HG02870 (cell line): Measurements from ENCODE around the gene TENM3.
"Not testable (repeated sequence)": the region's sequence is repeated elsewhere in the genome, so short reads cannot be mapped to it uniquely, and the experiment has no call there.

Source experiments
- ATAC-seq: cut with Tn5 transposase; IDR thresholded peaks from one replicate; pipeline ENCODE4 v1.9.1; 2021; ENCODE audit warnings: mild to moderate bottlenecking, moderate library complexity; ENCODE audit not compliant: unreplicated experiment

TENM3 gene

DNA sequence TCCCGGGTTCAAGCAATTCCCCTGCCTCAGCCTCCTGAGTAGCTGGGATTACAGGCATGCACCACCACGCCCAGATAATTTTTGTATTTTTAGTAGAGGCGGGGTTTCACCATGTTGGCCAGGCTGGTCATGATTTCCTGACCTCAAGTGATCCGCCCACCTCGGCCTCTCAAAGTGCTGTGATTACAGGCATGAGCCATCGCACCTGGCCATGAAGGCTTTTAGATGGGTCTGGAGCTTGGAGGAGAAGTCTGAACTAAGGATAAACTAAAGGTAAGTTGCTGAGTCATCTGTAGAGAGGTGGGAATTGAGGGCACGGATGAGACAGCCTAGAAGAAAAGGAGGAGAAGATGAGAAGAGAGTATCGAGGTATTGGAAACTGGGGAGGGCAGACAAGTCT, at the start of gene TENM3:
TSS of gene TENM3 (plus strand) at position 199 of the 400 bp plus-strand sequence. CDS start 80,619 bp downstream, outside the sequence.
- not testable (repeated sequence) for ATAC-seq

DNA sequence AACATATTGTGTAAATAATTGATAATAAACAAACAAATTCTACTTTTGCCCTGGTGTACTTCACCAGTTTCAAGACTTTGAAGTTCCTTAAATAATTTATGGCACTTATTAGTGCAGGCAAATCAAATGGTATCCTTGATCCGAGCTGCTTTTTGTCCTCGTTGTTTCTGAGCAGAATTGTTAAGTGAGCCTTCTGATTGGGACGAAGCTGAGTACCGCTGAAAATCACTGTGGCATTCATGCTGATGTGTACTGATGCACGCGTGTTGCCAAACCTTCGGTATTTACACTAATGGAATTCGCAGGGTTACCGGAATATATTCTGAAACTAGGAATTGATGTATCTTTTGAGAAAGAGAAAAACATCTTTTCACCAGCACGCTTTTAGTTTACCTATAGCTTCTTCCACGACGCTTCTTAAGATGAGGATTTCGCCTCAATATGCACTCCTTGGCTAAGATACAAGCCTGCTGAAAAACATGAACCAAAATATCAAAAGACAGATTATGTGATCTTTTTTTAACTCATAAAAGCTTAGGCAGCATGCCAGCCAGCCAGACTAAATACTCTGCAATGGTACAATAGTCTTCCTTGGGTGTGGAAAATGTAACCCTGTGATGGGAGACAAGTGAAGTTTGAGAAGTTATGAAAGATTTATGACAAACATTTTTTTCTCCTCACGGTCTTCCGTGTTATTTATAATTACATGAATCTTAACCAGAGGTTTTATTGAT, 48.9 kb upstream of the TENM3 start:
- ATAC-seq = no peak

DNA sequence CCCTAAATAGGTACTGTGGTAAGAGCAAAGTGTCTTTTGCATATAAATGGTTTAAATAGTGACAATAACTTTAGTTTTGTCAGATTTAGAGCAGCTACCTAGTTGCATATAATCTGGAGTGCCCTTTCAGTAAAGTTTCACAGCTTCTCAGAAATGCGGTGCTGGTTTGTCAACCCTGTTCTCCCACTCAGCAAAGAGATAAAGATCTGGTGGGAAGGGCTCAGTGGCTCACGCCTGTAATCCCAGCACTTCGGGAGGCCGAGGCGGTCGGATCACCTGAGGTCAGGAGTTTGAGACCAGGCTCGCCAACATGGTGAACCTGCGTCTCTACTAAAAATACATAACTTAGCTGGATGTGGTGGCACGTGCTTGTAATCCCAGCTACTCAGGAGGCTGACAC, 45.6 kb upstream of the TENM3 start:
- ATAC-seq = no peak

DNA sequence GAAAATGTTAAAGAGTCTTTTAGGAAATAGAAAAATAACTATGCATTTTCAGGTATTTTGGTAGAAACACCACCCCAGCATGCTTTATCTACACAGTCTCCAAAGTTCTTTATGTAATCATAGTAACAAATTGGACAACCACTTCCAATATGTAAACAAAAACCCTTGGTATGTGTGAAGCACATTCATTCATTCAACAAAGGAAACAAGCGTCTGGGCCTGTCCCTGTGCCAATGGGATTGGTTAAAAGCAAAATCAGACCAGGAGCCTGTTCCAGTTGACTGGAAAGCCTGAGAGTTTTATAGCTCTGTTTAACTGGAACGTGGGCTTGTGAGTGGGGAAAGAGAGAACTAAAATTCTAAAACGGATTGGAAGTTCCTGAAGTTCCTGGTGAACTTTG, 41.3 kb upstream of the TENM3 start:
- ATAC-seq = no peak

DNA sequence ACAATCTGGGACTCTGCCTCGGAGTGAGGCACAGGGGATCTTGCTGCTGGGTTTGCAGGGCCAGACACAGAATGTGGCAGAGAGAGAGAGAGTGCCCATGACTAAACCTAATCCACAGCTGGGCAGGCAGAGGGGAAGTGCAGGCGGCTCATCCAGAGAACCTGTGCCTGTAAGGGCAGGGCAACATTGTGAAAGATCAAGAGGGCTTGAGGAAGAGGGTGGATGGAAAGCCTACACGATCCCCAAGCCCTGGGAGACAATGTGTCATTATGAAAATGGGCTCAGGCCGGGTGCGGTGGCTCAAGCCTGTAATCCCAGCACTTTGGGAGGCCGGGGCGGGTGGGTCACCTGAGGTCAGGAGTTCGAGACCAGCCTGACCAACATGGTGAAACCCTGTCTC, 40.6 kb upstream of the TENM3 start:
- ATAC-seq = no peak

DNA sequence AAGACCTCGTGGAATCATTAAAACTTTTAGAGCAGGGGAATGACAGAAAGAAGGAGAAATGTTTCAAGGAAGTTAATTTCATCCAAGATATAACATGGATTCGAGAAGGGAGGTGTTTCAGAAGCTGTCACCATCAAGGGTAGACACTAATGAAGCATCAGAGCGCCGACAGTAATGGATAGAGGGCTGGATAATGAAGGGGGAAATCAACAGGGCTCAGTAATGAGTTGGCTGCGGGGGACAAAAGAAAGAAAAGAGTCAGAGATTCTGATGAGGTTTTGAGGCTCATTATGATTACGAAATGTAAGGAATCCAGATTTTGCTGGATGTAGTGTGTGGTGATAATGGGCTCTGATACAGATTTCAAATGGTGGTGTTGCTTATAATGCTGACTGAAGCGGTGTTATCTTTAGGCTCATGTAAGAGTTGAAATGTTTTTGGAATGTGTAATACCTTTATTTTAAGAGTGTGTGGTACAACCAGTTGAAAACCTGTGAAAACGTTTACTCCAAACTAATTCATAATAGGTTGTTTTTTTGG, 39.3 kb upstream of the TENM3 start:
- no peak for ATAC-seq

DNA sequence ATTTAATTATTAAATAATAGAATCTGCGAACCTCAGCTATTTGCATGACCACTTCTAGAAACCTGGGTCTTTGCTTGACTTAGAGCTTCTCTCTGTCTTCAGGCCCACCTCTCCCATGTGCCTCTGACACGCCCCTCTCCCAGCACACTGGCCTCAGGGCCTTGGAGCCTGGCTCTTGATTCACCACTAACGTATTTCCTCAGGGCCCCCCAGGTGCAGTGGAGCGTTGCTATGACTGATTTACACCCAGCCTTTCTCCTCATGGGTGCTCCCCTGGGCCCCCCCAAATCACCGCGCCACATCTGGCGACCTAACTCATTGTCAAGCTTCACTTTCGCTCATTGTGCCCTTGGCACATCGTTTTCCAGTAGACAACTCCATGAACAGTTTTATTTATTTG, 37.9 kb upstream of the TENM3 start:
- no peak for ATAC-seq

DNA sequence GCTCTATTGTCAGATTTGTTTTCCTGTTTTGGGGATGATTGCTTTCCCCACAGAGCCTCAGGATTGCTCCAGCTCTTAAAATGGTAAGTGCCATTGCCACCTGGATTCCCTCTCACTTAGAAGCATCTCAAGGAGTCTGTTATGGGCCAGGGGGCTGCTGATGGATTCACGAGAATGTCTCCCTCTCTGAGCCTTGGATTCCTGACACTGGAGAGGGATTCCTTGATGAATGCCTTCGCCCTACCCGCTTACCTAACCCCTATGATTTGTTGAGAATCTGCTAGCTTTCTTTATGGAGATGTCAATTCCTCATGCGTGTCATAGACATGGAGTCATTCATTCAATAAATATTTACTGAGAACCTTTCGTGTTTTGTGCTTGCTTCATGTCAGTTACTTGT, 36.9 kb upstream of the TENM3 start:
- no peak for ATAC-seq

DNA sequence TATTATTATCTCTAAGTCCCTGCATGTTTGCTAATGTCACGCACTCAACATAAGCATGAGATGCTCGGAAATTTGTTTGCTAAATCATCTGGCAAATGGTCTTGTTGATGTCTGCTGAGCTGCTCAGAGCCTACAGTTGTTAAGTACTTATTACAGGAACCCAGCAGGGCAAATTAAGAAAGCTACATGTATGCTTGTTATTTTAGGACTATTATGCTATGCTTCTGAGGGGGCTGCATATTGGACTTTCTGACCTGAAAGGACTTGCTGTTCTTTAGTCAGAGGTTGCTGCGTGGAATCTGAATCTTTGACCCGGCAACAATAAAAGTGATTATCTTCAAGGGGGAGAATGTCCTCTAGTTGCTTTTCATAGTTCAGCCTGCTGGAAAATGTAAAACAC, 36.3 kb upstream of the TENM3 start:
- ATAC-seq = no peak

DNA sequence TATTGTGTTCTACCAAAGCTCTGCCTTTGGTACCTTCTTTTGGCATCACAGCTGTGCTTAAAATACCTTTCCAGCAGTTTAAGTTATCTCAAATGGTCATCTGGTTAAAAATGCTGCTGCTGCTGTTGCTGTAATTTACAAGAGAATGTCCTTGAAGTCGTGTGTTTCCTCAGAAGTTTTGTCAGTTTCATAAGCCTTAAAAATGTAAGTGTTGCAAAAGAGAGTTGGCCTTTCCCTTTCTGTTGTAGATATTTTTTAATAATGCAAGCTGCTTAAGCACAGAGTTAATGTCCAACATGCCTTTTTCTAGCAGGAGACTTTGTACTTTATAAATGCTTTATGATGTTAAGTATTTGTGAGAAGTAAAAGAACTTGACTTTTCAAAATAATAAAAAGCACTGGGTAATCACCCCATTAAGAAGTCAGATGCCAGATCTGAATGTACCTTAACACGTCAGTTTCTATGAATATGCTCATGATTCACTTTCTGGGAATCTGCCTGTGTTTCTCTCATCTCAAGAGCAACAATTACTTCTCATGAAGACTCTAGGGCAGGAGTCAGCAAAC, 35.3 kb upstream of the TENM3 start:
- no peak for ATAC-seq

DNA sequence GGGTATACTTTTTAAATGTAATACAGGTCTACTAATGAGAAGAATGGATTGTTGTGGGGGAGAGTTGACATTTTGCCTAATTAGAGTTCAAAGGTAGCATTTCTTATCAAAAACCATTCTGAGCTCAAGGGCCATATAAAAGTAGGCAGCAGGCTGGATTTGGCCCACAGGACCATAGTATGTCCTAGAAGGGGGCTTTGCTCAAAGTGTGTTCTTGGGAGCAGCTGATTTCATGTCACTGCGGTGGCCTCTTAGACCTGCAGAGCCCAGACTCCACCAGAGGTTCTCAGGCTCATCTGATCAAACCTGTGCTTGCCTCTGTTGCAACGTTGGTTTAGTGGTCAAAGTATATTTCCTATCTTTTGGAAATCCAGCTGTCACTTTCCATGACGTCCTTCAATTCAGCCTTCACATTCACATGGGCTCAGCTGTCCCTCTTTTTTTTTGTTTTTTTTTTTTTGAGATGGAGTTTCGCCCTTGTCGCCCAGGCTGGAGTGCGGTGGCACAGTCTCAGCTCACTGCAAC, 34.6 kb upstream of the TENM3 start:
- no peak for ATAC-seq

DNA sequence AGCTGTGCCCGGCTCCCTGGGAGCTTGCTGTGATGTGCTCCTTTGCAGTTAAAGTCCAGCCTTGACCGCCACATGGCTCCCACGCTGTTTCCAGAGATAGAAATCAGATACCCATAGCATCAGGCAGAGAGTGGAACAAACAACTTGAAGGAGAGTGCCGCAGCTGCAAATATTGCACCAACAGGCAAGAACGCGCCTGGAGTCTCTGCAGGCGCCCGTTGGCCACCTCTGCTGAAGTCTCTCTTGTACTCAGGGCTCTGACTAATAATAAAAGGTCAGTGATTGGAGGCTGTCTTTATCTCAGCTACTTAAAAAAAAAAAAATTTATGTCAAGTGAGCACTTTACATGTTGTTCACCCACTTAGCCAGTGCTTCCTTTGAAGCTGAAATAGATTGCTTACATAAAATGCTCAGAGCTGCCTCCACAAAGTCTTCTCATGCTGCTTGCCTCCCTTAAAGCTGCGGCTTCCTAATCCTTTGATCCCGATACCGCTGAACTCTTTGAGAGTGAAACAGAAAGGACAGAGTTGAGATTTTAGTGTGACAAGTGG, 30.9 kb upstream of the TENM3 start:
- ATAC-seq = no peak

DNA sequence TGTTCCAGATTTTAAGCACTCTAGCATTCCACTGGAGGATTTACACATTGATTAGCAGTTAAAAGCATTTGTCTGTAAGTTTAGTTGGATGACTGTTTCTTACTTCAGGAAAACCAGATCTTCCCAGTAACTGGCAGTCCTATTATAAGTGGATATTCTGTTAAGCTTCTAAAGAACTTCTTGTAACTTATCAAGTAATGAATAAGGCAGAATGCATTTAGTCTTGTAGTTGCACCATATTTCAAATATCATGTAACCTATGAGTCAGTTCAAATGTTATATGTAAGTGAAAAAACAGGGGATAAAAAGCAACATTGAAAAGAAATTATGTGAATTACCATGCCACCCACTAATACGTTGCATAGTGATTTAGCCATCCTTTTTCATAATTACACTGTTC, 30.2 kb upstream of the TENM3 start:
- ATAC-seq = no peak

DNA sequence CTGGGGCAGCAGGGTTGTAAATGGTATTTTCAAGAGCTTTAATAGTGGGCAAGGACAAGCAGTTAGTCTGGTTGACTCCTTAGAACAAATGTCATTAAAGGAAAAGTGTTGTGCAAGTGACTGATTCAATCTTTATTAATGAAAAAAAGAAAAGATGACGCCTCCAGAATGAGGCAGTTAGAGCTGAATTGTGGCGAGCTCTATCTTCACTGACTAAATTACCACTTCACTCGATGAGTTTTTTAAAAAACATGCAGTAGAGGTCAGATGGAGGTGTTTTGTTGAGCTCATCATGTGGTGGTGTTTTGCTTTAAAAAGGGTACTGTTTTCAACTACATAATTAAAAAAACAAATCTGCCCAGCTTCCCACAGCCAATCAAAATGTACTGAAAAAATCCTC, 28.1 kb upstream of the TENM3 start:
- ATAC-seq = no peak

DNA sequence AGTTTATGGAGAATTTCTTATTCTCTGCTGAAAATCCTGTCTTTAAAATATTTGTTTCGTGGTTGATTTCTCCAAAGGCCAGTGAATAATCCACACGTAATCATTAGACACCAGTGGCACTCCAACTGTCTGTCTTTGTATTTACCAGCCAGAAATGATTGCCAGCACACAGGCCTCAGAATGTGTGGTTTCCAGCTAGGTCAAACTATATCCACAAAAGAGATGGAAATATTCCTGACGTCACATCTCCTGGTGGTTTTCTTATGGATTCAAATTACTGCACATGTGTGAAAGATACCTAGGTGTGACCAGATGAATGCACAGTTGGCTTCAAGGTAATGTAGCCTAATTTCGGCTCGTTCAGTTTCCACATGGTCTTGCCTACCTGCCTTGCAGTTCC, 27.2 kb upstream of the TENM3 start:
- no peak for ATAC-seq

DNA sequence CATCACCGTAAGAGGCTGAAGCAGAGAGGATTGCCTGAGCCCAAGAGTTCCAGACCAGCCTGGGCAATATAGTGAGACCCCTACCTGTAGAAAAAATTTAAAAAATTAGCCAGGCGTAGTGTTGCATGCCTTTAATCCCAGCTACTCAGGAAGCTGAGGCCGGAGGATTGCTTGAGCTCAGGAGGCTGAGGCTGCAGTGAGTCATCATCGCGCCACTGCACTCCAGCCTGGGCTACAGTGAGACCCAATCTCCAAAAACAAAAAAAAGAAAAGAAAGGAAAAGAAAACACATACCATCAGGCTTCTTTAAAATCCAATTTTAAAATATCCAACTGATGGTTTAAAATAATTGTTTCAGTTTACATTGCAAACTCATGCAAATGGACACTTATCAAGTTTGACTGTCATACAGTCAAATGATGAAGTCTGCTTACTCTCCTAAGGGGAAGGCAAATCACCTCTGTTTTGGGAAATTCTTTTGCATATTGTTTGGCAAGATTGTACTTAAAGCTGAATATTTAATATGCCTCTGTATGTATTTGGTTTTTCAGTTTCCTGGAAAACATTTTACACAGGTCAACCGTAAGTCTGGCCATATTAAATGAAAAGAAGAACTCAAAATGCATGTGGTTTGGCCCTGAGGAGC, 23.7 kb upstream of the TENM3 start:
- no peak for ATAC-seq

DNA sequence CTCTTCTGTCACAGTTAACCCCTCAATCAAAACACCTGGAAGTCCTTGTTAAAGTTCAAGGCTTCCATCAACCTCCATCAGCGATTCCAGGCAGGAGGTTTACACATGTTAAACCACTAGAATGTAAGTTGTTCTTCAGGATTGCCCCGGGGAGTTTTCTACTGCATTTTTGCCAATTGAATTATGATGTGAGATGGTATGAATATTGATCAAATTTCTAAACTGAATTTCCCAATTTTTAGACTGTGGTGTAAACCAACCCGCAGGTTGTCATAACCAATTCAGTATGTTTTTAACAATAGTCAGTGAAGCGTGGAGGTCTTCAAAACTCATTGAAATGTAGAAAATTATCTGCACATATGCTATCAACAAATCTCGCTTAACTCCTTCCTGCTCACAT, 21.2 kb upstream of the TENM3 start:
- ATAC-seq = no peak

DNA sequence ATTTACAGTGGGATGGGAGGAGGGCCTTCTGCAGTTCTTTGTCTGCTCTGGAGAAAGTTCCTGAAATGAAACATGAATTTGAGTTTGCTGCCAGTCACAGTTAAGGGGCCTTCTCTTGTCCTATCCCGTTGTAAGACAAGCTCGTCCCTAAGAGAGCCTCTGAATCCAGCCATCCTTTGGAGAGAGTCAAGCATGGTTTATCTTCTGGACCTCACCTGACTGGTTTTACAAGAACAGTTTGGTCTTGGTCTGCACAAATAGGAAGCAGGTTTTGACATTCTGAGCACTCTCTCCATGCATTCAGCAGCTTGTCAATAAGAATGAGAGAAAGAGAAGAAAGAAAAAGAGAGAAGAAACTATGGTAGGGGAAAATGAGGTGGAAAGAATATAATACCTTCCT, 20.4 kb upstream of the TENM3 start:
- no peak for ATAC-seq

DNA sequence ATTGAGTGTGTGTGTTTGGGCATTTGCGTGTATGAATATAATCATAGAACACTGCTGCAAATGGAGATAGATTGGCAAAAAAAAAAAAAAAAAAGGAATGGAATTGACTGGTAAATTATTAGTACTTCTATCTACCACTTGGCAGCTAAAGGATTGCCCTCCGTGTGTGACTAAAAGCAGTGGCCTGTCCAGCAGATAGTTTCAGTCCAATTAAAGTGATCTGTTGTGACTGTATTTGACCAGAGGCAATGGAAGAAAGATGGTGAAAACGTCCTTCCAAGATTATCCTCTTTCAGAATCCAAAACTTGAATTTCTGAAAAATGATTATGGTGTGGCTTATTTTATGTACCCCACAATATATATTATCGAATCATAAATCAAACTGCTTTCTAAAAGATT, 19.5 kb upstream of the TENM3 start:
- ATAC-seq = no peak

DNA sequence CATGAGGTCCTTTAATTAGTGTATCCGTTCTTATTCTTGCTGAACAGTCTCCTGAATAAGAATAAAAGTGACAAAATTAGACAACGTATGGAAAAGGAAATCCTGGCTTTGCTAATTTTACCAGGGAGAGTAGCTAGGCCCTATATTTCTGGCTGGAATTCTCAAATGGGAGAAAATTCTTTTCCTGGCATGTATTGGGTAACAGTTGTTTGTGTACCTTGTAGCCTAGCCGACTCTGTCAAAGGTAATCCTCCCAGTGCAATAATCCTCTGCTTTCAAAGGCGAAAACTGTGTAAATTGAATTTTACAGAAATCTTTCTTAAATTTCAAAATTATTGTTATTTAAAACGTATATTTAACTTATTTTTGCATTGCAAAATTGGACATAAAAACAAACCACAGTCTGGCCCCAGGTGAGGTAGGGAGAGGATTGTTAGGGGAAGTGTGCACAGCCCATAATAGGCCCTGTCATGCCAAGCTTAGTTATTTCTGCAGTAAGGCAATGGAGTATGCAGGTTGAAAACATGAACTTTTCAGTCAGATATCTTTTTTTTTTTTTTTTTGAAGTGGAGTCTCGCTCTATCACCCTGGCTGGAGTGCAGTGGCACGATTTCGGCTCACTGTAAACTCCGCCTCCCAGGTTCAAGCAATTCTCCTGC, 18.9 kb upstream of the TENM3 start:
- ATAC-seq = no peak

DNA sequence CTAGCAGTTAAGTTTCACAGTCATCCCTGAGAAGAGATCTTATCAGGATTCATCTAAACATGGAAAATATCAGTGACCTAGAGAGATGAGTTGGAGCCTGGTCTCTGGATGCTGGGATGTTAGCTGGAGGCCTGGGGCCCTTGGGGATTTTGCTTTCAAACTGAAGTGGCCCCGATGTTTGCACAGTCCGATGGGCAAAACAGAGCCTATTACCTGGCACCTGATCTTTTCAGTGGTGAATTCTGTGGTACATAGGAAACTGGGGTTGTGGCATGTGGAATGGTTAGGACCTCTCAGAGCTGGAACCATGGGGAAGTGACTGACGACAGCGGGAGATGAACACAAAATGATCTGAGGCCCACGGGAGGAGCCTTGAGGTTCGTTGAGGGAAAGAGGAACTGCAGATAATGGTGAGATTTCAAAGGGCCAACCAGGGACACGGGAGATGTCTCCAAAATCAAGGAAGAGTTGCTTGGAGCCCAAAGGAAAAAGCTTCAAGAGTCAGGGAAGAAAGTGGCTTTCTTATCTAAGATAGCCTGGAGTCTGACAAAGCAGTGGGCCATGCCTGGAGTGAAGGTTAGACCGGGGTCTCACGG, 17.8 kb upstream of the TENM3 start:
- ATAC-seq = no peak
